Measurements from ENCODE around the gene MAD1L1. TPM values are rescaled to one million over a fixed set of nuclear protein-coding genes. Genes with fewer than 3 reads are reported as not detected.

MAD1L1 gene
- total and polyA plus RNA-seq, 5 donors from 2014 or later = 225 to 380 (median 300) TPM

DNA sequence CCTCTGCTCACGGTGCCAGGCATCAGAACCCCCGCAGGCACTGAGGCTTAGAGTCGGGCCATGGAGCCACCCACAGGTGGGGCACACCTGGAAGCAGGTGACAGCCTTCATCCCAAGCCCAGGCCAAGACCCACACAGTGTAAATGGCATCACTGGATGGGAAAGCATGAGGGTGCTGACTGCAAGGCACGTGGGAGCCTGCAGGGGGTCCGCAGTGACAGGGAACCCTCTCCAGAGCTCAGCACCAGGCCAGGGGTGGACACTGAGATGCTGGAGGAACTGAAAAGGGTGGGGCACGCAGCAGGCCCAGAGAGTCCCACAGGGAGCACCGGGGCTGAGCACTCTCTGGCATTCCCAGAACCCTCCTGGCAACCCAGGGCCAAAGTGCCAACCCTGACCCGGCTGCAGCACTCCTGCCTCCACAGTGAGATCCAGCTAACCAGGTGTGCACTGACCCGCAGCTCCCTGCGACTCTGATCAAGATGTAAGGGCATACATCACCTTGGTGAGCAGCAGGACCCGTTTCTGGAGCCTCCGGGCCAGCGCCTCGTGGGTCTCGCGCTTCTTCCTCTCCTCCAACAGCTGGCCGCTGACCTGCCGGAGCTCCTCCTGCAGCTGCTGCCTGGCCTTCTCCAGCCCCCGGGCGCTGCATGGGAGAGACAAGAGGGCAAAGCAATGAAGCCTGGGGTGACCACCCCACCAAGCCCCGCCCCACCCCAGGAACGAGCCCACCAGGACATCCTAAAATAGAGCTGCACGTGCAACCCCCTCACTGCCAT, 163.9 kb downstream of the MAD1L1 start:
- Mint-ChIP-seq H3K4me1 (peaks cover 0 to 38% (median 4%) of the 10 kb centered on the region in 4 donors), H3K36me3 (peaks cover 8% of the 10 kb centered on the region)
- no peak for ATAC-seq (ENCODE audit: low read depth in 2 of 2)

DNA sequence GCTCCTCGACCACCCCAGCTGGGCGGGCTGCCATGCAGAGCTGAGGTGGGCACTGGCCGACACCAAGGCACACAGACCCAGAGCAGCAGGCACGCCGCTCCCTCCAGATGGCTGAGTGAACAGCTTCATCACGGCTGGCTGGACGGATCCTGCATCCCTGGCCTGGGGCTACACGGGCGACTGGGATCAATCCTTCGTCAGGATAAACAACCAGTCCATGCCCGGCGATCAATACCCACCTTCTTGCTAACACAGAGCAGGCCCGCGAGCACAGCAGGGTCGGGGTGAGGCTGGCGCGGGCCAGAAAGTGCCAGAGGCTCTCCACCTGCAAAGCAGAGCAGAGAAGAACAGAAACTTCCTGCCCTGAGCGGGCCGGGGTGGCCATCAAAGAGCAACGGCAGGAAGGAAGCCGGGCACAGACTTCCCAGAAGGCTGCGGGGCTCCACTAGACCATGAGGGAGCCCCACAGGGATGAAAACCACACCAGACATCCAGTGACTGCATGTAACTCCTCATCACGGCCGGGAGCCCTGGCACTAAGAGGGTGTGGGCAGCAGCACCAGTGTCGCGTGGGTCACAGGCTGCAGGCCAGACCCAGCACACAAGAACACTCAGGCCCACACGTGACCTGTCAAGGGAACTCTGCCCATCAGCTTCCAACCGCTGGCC, 166.4 kb downstream of the MAD1L1 start:
- Mint-ChIP-seq H3K27ac (peak overlapping the region; percentile 82 to 94 (median 93)), H3K4me1 (peaks cover 4 to 44% (median 10%) of the 10 kb centered on the region in 4 donors), H3K36me3 (peaks cover 17% of the 10 kb centered on the region), H3K4me3 (peak overlapping the region in 2 of 4 donors; percentile 55 to 73), H3K27me3 (no peaks in the 10 kb centered on the region), H3K9me3 (no peaks in the 10 kb centered on the region)
- Histone ChIP-seq H3K36me3 (ENCODE audit: control insufficient read depth, insufficient read depth, low read length) (no peaks in the 10 kb centered on the region), H3K4me3 (ENCODE audit: low read depth, low read length) (no peak overlapping the region), H3K27ac (ENCODE audit: insufficient read depth, low read length, poor library complexity, severe bottlenecking) (peak overlapping the region; percentile 24), H3K4me1 (ENCODE audit: control insufficient read depth, insufficient read depth, low read length, poor library complexity, severe bottlenecking) (peaks cover 20% of the 10 kb centered on the region), H3K27me3 (ENCODE audit: control insufficient read depth, insufficient read depth, low read length) (no peaks in the 10 kb centered on the region), H3K9me3 (ENCODE audit: control insufficient read depth in 2 of 2, low read length in 2 of 2) (no peaks in the 10 kb centered on the region)
- ATAC-seq (ENCODE audit: low read depth in 2 of 2) (peak; percentile 85 to 88), DNase-seq (peak in 2 of 3 donors; percentile 51 to 72)

More for the DNA sequence above, 163.9 kb downstream of the MAD1L1 start:
- H3K4me3 Mint-ChIP-seq = no peak overlapping the region
- H3K27ac Mint-ChIP-seq = peak overlapping the region in 1 of 3 donors; percentile 42
- no peaks in the 10 kb centered on the region for H3K27me3 Mint-ChIP-seq
- DNase-seq = no peak
- no peak overlapping the region for H3K27ac ChIP-seq (ENCODE audit: insufficient read depth, low read length, poor library complexity, severe bottlenecking)
- H3K36me3 ChIP-seq (ENCODE audit: control insufficient read depth, insufficient read depth, low read length) = no peaks in the 10 kb centered on the region
- H3K9me3 Mint-ChIP-seq = no peaks in the 10 kb centered on the region
- no peak overlapping the region for H3K4me3 ChIP-seq (ENCODE audit: low read depth, low read length)
- no peaks in the 10 kb centered on the region for H3K9me3 ChIP-seq (ENCODE audit: control insufficient read depth in 2 of 2, low read length in 2 of 2)
- no peaks in the 10 kb centered on the region for H3K27me3 ChIP-seq (ENCODE audit: control insufficient read depth, insufficient read depth, low read length)
- H3K4me1 ChIP-seq (ENCODE audit: control insufficient read depth, insufficient read depth, low read length, poor library complexity, severe bottlenecking) = peaks cover 24% of the 10 kb centered on the region

DNA sequence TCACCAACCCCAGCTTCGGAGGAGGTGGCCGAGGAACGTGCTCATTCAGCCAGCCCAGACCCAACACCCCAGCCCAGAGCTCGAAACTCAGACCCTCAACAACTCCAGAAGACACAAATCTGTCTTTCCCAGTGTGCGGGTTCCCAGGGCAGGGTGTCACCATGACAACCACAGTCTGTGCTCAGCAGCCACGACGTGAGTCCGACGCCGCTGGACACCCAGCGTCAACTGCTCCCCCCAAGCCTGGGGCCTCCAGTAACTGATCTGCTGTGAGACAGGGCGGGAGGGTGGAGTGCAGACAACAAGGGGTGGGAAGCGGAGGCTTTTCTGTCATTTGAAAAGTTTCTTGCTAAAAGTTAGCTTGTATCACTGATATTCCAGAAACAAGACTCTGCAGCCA, 167.2 kb downstream of the MAD1L1 start:
- Histone ChIP-seq H3K27me3 (ENCODE audit: control insufficient read depth, insufficient read depth, low read length) (no peaks in the 10 kb centered on the region), H3K9me3 (ENCODE audit: control insufficient read depth in 2 of 2, low read length in 2 of 2) (no peaks in the 10 kb centered on the region), H3K4me3 (ENCODE audit: low read depth, low read length) (no peak overlapping the region), H3K27ac (ENCODE audit: insufficient read depth, low read length, poor library complexity, severe bottlenecking) (peak overlapping the region; percentile 24), H3K4me1 (ENCODE audit: control insufficient read depth, insufficient read depth, low read length, poor library complexity, severe bottlenecking) (peaks cover 20% of the 10 kb centered on the region), H3K36me3 (ENCODE audit: control insufficient read depth, insufficient read depth, low read length) (no peaks in the 10 kb centered on the region)
- peaks cover 6 to 44% (median 10%) of the 10 kb centered on the region in 4 donors for H3K4me1 Mint-ChIP-seq
- H3K27ac Mint-ChIP-seq = peak overlapping the region in 2 of 3 donors; percentile 55 to 82
- DNase-seq (no peak), ATAC-seq (ENCODE audit: low read depth in 2 of 2) (no peak)
- no peaks in the 10 kb centered on the region for H3K27me3 Mint-ChIP-seq
- H3K9me3 Mint-ChIP-seq = no peaks in the 10 kb centered on the region
- peaks cover 17% of the 10 kb centered on the region for H3K36me3 Mint-ChIP-seq
- no peak overlapping the region for H3K4me3 Mint-ChIP-seq

DNA sequence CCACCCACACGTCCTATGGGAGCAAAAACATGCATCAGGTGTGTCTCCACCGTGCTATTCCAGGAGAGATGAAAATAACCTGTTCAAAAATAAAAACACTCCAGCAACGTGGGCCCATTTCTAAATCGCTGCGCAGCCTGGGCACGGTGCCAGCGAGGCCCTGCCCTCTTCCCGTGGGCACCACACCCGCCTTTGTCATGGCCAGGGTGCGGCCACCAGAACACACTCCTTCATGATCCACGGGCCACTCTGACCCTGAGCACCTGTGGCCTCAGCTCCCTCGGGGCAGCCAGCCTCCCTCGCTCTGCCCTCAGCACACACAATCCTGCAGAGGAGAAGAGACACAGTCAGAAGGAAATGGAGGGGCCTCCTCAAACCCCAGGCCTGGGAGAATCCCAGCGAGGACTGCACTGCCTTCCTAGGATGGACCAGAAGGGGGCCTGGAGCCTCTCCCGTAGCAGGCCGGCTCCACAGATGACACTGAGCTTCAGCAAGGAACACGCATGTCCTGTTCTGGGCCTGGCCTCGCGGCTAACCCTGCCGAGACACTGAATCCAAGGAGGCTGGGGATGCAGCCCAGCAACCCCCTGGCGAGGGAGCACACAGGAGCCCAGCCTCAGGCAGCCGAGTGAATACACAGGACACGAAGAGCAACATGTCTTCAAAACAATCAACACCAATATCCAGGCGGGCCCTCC, 169.0 kb downstream of the MAD1L1 start:
- Mint-ChIP-seq H3K27ac (peak overlapping the region; percentile 72 to 86 (median 78)), H3K27me3 (no peaks in the 10 kb centered on the region), H3K9me3 (peaks cover 0 to 8% (median 0%) of the 10 kb centered on the region in 7 donors), H3K4me1 (peaks cover 6 to 44% (median 10%) of the 10 kb centered on the region in 4 donors), H3K4me3 (no peak overlapping the region), H3K36me3 (peaks cover 21% of the 10 kb centered on the region)
- Histone ChIP-seq H3K4me1 (ENCODE audit: control insufficient read depth, insufficient read depth, low read length, poor library complexity, severe bottlenecking) (peaks cover 20% of the 10 kb centered on the region), H3K4me3 (ENCODE audit: low read depth, low read length) (no peak overlapping the region), H3K9me3 (ENCODE audit: control insufficient read depth in 2 of 2, low read length in 2 of 2) (no peaks in the 10 kb centered on the region), H3K27ac (ENCODE audit: insufficient read depth, low read length, poor library complexity, severe bottlenecking) (no peak overlapping the region), H3K27me3 (ENCODE audit: control insufficient read depth, insufficient read depth, low read length) (no peaks in the 10 kb centered on the region), H3K36me3 (ENCODE audit: control insufficient read depth, insufficient read depth, low read length) (no peaks in the 10 kb centered on the region)
- ATAC-seq (ENCODE audit: low read depth in 2 of 2) (no peak), DNase-seq (peak in 1 of 3 donors; percentile 24)

DNA sequence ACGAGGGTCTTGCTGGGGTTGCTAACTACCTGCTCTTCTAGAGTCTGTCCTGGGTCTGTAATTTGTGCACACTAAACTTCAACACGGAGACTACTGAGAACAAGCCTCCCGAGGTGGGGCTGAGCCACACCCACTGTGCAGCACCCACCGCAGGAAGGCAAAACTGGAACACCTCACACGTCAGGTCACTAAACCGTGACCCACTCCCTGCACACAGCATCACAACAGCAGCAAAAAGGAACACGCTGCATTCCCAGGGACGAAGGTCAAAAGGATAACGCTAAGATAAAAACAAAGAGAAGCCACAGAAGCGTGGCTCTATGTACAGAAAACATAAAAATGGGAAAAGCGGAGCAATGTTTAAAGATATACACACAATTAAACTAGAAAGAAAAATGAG, 170.1 kb downstream of the MAD1L1 start:
- H3K27ac Mint-ChIP-seq = peak overlapping the region; percentile 72 to 95 (median 78)
- no peak for DNase-seq
- Histone ChIP-seq H3K36me3 (ENCODE audit: control insufficient read depth, insufficient read depth, low read length) (no peaks in the 10 kb centered on the region), H3K27ac (ENCODE audit: insufficient read depth, low read length, poor library complexity, severe bottlenecking) (no peak overlapping the region), H3K4me3 (ENCODE audit: low read depth, low read length) (no peak overlapping the region), H3K27me3 (ENCODE audit: control insufficient read depth, insufficient read depth, low read length) (no peaks in the 10 kb centered on the region), H3K4me1 (ENCODE audit: control insufficient read depth, insufficient read depth, low read length, poor library complexity, severe bottlenecking) (peaks cover 20% of the 10 kb centered on the region), H3K9me3 (ENCODE audit: control insufficient read depth in 2 of 2, low read length in 2 of 2) (no peaks in the 10 kb centered on the region)
- peaks cover 19% of the 10 kb centered on the region for H3K36me3 Mint-ChIP-seq
- H3K4me1 Mint-ChIP-seq = peaks cover 6 to 42% (median 10%) of the 10 kb centered on the region in 4 donors
- peaks cover 0 to 9% (median 0%) of the 10 kb centered on the region in 7 donors for H3K9me3 Mint-ChIP-seq
- peak overlapping the region in 2 of 4 donors; percentile 11 to 30 for H3K4me3 Mint-ChIP-seq
- no peaks in the 10 kb centered on the region for H3K27me3 Mint-ChIP-seq
- no peak for ATAC-seq (ENCODE audit: low read depth in 2 of 2)

DNA sequence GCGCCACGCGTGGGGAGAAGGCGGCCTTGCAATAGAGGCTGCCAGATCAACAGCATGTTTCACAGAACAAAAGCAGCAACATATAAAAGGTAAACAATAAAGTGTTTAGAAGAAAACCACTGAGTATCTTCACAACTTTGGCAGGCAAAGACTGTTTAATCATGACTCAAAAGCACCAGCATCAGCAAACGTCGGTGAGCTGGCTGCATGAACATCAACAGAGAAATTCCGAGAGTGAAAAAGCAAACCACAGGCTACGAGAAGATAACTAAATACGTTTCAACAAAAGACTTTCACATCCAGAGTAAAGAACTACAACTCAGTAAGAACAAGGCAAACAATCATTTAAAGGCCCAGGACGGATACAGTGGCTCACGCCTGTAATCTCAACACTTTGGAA, 172.0 kb downstream of the MAD1L1 start:
- Mint-ChIP-seq H3K9me3 (peaks cover 0 to 10% (median 0%) of the 10 kb centered on the region in 7 donors), H3K27me3 (no peaks in the 10 kb centered on the region), H3K36me3 (peaks cover 18% of the 10 kb centered on the region), H3K27ac (no peak overlapping the region), H3K4me3 (no peak overlapping the region), H3K4me1 (peaks cover 6 to 28% (median 10%) of the 10 kb centered on the region in 4 donors)
- Histone ChIP-seq H3K27me3 (ENCODE audit: control insufficient read depth, insufficient read depth, low read length) (no peaks in the 10 kb centered on the region), H3K4me1 (ENCODE audit: control insufficient read depth, insufficient read depth, low read length, poor library complexity, severe bottlenecking) (peaks cover 7% of the 10 kb centered on the region), H3K36me3 (ENCODE audit: control insufficient read depth, insufficient read depth, low read length) (no peaks in the 10 kb centered on the region), H3K4me3 (ENCODE audit: low read depth, low read length) (no peak overlapping the region), H3K9me3 (ENCODE audit: control insufficient read depth in 2 of 2, low read length in 2 of 2) (no peaks in the 10 kb centered on the region), H3K27ac (ENCODE audit: insufficient read depth, low read length, poor library complexity, severe bottlenecking) (no peak overlapping the region)
- ATAC-seq (ENCODE audit: low read depth in 2 of 2) (no peak), DNase-seq (no peak)

DNA sequence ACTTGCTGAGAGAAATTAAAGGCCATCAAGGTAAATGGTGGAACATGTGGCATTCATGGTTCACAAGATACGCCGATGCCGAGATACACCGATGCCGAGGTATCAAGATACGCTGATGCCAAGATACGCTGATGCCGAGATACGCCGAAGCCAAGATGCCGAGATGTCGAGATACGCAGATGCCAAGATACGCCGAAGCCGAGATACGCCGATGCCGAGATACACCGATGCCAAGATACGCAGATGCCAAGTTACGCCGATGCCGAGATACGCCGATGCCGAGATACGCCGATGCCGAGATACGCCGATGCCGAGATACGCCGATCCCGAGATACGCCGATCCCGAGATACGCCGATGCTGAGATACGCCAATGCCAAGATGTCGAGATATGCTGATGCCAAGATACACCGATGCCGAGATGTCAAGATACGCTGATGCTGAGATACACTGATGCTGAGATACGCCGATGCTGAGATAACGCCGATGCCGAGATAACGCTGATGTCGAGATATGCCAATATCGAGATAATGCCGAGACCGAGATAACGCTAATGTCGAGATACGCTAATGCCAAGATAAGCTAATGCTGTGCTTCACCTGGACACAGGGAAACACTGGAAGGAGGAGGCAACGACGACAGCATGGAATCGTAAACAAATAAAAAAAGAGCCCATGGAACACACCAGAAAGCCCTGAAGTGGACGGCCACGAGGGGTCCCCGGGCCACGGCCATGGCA, 172.6 kb downstream of the MAD1L1 start:
- Mint-ChIP-seq H3K4me1 (peaks cover 6 to 23% (median 10%) of the 10 kb centered on the region in 4 donors), H3K27ac (peak overlapping the region in 2 of 3 donors; percentile 23 to 36), H3K4me3 (no peak overlapping the region), H3K36me3 (peaks cover 18% of the 10 kb centered on the region), H3K27me3 (no peaks in the 10 kb centered on the region), H3K9me3 (peaks cover 0 to 10% (median 0%) of the 10 kb centered on the region in 7 donors)
- ATAC-seq (ENCODE audit: low read depth in 2 of 2) = no peak
- no peak for DNase-seq
- Histone ChIP-seq H3K9me3 (ENCODE audit: control insufficient read depth in 2 of 2, low read length in 2 of 2) (no peaks in the 10 kb centered on the region), H3K4me1 (ENCODE audit: control insufficient read depth, insufficient read depth, low read length, poor library complexity, severe bottlenecking) (peaks cover 5% of the 10 kb centered on the region), H3K27me3 (ENCODE audit: control insufficient read depth, insufficient read depth, low read length) (no peaks in the 10 kb centered on the region), H3K27ac (ENCODE audit: insufficient read depth, low read length, poor library complexity, severe bottlenecking) (no peak overlapping the region), H3K36me3 (ENCODE audit: control insufficient read depth, insufficient read depth, low read length) (no peaks in the 10 kb centered on the region), H3K4me3 (ENCODE audit: low read depth, low read length) (no peak overlapping the region)
